ENCODE results near the gene PAK5.

DNA sequence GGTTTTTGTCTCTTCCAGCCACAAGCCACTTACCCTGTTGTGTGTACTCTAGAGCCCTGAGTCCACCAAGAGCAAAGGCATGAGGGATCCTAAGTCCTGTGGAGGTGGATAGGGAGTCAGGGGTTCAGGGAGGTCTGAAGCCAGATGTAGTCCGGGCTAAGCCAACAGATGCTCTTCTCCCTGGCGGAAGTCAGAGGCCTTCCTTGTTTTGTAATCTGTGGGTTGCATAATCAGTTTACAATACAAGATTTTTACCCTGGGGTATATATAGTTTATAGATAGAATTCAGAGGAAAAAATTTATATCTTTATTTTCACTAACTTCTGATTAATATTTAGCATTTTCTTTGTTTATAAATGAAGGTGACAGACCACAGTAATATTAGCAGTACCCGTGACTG is 315.2 kb downstream of the PAK5 start:
- TF ChIP-seq POLR2AphosphoS5 (IDR thresholded peaks at IDR 0.05; ENCODE audit: low read depth, low read length): no peak
- TF ChIP-seq, protein P1, sequence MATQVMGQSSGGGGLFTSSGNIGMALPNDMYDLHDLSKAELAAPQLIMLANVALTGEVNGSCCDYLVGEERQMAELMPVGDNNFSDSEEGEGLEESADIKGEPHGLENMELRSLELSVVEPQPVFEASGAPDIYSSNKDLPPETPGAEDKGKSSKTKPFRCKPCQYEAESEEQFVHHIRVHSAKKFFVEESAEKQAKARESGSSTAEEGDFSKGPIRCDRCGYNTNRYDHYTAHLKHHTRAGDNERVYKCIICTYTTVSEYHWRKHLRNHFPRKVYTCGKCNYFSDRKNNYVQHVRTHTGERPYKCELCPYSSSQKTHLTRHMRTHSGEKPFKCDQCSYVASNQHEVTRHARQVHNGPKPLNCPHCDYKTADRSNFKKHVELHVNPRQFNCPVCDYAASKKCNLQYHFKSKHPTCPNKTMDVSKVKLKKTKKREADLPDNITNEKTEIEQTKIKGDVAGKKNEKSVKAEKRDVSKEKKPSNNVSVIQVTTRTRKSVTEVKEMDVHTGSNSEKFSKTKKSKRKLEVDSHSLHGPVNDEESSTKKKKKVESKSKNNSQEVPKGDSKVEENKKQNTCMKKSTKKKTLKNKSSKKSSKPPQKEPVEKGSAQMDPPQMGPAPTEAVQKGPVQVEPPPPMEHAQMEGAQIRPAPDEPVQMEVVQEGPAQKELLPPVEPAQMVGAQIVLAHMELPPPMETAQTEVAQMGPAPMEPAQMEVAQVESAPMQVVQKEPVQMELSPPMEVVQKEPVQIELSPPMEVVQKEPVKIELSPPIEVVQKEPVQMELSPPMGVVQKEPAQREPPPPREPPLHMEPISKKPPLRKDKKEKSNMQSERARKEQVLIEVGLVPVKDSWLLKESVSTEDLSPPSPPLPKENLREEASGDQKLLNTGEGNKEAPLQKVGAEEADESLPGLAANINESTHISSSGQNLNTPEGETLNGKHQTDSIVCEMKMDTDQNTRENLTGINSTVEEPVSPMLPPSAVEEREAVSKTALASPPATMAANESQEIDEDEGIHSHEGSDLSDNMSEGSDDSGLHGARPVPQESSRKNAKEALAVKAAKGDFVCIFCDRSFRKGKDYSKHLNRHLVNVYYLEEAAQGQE (IDR thresholded peaks at IDR 0.05; ENCODE audit: low read depth, low read length): no peak
- no peak for TF ChIP-seq SIN3A (IDR thresholded peaks at IDR 0.05; ENCODE audit: borderline replicate concordance, low read depth, low read length)
- TF ChIP-seq, protein P2, sequence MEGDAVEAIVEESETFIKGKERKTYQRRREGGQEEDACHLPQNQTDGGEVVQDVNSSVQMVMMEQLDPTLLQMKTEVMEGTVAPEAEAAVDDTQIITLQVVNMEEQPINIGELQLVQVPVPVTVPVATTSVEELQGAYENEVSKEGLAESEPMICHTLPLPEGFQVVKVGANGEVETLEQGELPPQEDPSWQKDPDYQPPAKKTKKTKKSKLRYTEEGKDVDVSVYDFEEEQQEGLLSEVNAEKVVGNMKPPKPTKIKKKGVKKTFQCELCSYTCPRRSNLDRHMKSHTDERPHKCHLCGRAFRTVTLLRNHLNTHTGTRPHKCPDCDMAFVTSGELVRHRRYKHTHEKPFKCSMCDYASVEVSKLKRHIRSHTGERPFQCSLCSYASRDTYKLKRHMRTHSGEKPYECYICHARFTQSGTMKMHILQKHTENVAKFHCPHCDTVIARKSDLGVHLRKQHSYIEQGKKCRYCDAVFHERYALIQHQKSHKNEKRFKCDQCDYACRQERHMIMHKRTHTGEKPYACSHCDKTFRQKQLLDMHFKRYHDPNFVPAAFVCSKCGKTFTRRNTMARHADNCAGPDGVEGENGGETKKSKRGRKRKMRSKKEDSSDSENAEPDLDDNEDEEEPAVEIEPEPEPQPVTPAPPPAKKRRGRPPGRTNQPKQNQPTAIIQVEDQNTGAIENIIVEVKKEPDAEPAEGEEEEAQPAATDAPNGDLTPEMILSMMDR (IDR thresholded peaks at IDR 0.05): no peak
- no peak for TF ChIP-seq TCF12 (IDR thresholded peaks at IDR 0.05)
- no peak for TF ChIP-seq MAX (IDR thresholded peaks at IDR 0.05; ENCODE audit: low read depth)
- TF ChIP-seq NRF1 (IDR thresholded peaks at IDR 0.05; ENCODE audit: low read depth, low read length): no peak
- no peak for TF ChIP-seq RXRA (IDR thresholded peaks at IDR 0.05; ENCODE audit: borderline replicate concordance, low read depth)
- no peak for TF ChIP-seq YY1 (IDR thresholded peaks at IDR 0.05; ENCODE audit: low read depth)
- TF ChIP-seq EP300 (IDR thresholded peaks at IDR 0.05; ENCODE audit: borderline replicate concordance in 1 of 2, low read depth in 1 of 2, low read length in 1 of 2): no peak
- TF ChIP-seq RCOR1 (IDR thresholded peaks at IDR 0.05; ENCODE audit: low read length): no peak
- TF ChIP-seq RAD21 (IDR thresholded peaks at IDR 0.05; ENCODE audit: low read length): no peak
- TF ChIP-seq JUND (IDR thresholded peaks at IDR 0.05): no peak
- TF ChIP-seq, protein P3, sequence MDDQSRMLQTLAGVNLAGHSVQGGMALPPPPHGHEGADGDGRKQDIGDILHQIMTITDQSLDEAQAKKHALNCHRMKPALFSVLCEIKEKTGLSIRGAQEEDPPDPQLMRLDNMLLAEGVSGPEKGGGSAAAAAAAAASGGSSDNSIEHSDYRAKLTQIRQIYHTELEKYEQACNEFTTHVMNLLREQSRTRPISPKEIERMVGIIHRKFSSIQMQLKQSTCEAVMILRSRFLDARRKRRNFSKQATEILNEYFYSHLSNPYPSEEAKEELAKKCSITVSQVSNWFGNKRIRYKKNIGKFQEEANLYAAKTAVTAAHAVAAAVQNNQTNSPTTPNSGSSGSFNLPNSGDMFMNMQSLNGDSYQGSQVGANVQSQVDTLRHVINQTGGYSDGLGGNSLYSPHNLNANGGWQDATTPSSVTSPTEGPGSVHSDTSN (IDR thresholded peaks at IDR 0.05): no peak

Measured in SK-N-SH (cell line).